ENCODE results near the gene DES. TPM values are rescaled to one million over a fixed set of nuclear protein-coding genes. Genes with fewer than 3 reads are reported as not detected.
"Not testable (repeated sequence)": the region's sequence is repeated elsewhere in the genome, so short reads cannot be mapped to it uniquely, and the experiment has no call there.

Gene DES
- total RNA-seq, 1 experiment from 2014 or later, result 18.8 TPM

DNA sequence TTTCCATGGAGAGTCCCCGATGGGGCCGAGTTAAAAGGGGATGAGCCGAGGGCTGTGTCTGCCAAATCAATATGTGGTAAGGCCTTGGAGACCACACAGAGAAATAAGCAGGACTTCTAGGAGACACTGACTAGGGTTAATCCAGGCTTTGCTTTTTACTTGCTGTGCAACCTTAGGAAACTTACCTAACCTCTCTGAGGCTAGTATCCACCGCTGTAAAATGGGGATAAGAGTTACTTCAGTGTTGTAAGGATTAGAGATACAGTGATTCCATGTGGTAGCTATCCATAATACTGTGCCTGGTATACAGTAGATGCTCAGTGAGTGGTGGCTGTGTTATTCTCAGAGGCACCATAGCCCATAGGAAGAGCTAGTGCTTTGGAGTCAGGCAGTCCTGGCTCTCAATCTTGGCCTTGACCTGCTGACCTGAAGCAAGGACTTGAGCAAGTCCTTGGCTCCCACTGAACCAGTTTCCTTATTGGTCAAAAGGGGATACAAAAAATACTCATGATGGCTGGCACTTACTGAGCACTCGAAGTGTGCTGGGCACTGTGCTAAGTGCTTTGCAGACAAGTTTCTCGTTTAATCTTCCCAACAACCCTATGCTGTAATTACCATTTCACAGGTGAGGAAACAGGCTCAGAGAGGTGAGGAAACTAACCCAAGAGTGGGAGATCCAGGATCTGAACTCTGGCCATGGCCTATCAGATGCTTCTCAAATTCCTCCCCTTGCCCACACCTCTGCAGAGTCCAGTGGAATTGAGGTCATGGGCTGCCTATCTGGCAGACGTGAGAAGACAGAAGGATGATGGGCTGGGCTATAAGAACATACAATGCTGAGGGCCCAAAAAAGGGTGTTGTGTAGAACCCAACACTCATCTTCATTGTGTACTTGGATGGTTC is 12.0 kb upstream of the DES start:
- no peak for DNase-seq
- Histone ChIP-seq H3K27me3 (ENCODE audit: control insufficient read depth, insufficient read depth, low read length) (no peaks in the 10 kb centered on the region), H3K36me3 (replicated peaks; ENCODE audit: control insufficient read depth, insufficient read depth, low read length) (no peaks in the 10 kb centered on the region), H3K4me3 (ENCODE audit: insufficient read depth, low read depth, low read length) (no peak overlapping the region)

DNA sequence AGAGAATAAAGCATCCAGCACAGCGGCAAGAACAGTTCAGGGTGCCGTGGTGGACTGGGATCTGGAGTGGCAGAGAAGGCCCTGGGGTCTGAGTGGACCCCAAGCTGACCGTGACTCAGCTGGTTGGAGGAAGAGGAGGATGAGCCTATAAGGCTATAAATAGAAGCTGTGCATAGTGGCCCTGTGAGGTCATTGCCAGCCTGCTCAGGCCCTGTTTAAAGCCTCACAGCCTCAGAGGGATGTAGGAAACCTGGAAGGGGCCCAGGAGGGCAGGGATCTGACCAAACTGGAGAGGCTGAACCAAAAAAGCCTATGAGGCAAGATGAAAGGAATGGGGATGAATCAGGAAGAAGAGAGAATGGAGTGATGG is 11.3 kb upstream of the DES start:
- Histone ChIP-seq H3K4me3 (ENCODE audit: insufficient read depth, low read depth, low read length) (no peak overlapping the region), H3K27me3 (ENCODE audit: control insufficient read depth, insufficient read depth, low read length) (no peaks in the 10 kb centered on the region), H3K36me3 (replicated peaks; ENCODE audit: control insufficient read depth, insufficient read depth, low read length) (no peaks in the 10 kb centered on the region)
- DNase-seq, result no peak

DNA sequence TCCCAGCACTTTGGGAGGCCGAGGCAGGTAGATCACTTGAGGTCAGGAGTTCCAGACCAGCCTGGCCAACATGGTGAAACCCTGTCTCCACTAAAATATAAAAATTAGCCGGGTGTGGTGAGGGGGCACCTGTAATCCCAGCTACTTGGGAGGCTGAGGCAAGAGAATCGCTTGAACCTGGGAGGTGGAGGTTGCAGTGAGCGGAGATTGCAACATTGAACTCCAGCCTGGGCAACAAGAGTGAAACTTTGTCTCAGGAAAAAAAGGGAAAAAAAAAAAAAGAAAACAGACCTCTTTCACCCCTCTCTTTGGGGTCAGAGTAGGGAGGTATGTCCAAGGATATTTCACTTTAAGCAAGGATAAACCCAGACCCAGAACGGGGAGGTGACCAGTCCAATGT is 10.8 kb upstream of the DES start:
- not testable (repeated sequence) for H3K27me3 ChIP-seq (ENCODE audit: control insufficient read depth, insufficient read depth, low read length); H3K4me3 ChIP-seq (ENCODE audit: insufficient read depth, low read depth, low read length); H3K36me3 ChIP-seq (replicated peaks; ENCODE audit: control insufficient read depth, insufficient read depth, low read length); DNase-seq

DNA sequence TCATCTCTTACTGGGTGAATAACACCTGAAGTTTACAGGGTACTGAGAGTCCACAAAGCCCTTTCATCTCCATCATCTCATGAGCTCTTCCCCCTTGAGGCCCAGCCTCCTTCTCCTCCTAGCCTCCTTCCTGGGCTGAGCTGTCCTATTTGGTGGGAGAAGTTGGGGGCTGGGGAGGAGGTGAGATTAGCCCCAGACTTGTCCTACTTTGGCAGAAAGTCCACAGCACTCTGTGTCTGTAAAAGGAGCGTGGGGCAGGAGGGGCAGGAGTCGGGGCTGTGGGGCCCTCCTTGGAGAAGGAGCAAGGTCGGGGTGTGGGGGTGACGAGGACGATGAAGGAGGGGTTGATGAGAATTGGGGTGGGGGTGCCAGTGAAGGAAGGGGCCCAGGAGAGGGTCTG is 10.0 kb upstream of the DES start:
- Histone ChIP-seq H3K4me3 (ENCODE audit: insufficient read depth, low read depth, low read length) (no peak overlapping the region), H3K27me3 (ENCODE audit: control insufficient read depth, insufficient read depth, low read length) (no peaks in the 10 kb centered on the region), H3K36me3 (replicated peaks; ENCODE audit: control insufficient read depth, insufficient read depth, low read length) (no peaks in the 10 kb centered on the region)
- peak; percentile 22 for DNase-seq

DNA sequence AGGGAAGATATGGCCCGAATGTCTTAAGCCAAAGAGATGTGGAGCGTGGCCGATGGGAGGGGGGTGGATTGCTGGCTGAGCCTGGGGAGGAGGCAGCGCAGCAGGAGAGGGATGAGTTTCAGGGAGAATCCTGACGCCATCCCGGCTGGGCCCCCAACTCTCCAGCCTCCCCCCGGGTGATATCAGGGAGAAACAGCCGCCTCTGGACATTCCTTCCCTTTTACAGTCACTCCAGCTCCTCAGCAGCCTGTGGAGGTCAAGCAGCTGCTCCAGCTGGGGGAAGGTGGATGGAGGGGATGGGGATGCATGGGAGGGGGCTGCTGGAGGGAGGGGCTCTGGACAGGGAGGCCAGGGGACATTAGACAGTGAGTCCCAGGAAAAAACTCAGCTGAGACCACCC is 9.5 kb upstream of the DES start:
- H3K27me3 ChIP-seq (ENCODE audit: control insufficient read depth, insufficient read depth, low read length), result no peaks in the 10 kb centered on the region
- DNase-seq, result no peak
- no peak overlapping the region for H3K4me3 ChIP-seq (ENCODE audit: insufficient read depth, low read depth, low read length)
- H3K36me3 ChIP-seq (replicated peaks; ENCODE audit: control insufficient read depth, insufficient read depth, low read length), result no peaks in the 10 kb centered on the region

DNA sequence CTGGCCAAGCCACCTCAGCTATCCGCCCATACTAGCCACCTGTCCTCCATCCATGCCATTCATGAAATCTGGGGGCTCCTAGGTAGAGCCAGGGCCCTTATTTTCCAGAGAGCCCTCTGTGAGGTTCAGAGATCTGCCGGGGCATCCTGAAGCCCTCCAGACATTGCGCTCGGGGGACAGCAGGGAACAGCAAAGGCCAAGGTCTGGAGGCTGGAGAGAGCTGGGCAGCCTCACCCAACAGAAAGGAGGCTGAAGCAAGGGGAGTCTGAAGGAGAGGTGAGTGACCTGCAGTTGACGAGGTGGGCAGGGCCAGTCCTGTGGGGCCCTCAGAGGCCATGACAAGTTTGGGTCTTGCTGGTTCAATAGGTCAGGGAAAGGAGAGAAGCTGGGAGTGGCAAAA is 8.6 kb upstream of the DES start:
- DNase-seq, result no peak

DNA sequence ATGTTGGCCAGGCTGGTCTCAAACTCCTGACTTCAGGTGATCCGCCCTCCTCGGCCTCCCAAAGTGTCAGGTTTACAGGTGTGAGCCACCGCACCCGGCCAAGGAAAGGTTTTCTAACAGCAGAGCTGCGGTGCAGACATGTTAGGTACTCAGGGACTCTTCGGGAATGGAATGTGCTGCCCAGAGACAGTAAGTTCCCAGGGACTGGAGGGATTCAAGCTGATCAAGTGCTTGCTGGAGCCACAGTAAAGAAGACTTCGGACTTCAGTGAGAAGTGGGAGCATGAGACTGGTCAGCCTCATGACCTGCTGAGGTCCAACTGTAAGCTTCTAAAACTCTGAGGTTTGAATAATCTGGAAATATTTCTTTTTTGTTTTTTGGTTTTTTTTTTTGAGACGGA is 7.8 kb upstream of the DES start:
- Histone ChIP-seq H3K27me3 (ENCODE audit: control insufficient read depth, insufficient read depth, low read length) (no peaks in the 10 kb centered on the region), H3K4me3 (ENCODE audit: insufficient read depth, low read depth, low read length) (no peak overlapping the region), H3K36me3 (replicated peaks; ENCODE audit: control insufficient read depth, insufficient read depth, low read length) (no peaks in the 10 kb centered on the region)
- peak; percentile 19 for DNase-seq

More for the DNA sequence above, 8.6 kb upstream of the DES start:
- H3K4me3 ChIP-seq (ENCODE audit: insufficient read depth, low read depth, low read length), result no peak overlapping the region
- H3K27me3 ChIP-seq (ENCODE audit: control insufficient read depth, insufficient read depth, low read length), result no peaks in the 10 kb centered on the region
- H3K36me3 ChIP-seq (replicated peaks; ENCODE audit: control insufficient read depth, insufficient read depth, low read length), result no peaks in the 10 kb centered on the region

DNA sequence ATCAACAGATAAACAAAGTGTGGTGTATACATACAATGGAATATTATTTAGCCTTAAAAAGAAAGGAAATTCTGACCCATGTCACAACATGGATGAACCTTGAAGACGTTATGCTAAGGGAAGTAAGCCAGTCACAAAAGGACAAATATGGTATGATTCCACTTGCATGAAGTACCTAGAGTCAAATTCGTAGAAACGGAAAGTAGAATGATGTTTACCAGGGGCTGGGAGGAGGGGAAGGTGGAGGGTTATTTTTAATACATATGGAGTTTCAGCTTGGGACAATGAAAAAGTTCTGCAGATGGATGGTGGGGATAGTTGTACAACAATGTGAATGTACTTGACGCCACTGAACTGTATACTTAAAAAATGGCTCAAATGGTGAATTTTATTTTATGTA is 3.3 kb upstream of the DES start:
- no peak for DNase-seq
- Histone ChIP-seq H3K27me3 (ENCODE audit: control insufficient read depth, insufficient read depth, low read length) (peaks cover 15% of the 10 kb centered on the region), H3K4me3 (ENCODE audit: insufficient read depth, low read depth, low read length) (no peak overlapping the region), H3K36me3 (replicated peaks; ENCODE audit: control insufficient read depth, insufficient read depth, low read length) (no peaks in the 10 kb centered on the region)

DNA sequence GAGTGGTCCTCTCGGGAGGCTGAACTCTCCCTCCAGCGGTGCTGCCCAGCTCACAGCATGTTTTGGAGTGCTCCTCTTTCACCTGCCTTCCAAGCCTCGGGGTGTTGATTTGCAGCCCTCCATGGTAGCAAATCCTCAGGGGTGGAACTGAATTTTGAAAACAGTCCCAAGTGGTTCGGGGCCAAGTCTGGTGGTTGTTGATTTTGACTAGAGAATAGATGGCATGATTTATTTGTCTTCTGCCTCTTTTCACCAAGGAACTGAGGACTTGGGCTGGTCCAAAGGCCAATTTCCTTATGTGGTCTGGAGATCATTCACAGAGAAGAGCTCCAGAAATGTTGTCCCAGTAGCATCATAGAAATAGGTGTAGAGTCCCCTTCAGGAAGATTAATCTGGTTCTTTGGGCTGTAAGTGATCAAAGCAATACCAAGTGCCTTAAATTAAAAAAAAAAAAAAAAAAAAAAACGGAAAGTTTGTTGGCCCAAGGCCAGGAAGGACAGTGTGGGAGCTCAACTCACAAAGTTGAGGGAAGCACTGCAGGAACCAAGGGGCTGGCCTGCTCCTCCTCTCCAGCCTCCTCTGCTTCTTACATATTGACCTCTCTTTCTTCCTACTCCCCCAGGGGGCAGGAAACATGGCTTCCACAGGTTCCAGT is 2.5 kb upstream of the DES start:
- peaks cover 17% of the 10 kb centered on the region for H3K27me3 ChIP-seq (ENCODE audit: control insufficient read depth, insufficient read depth, low read length)
- no peak overlapping the region for H3K4me3 ChIP-seq (ENCODE audit: insufficient read depth, low read depth, low read length)
- DNase-seq, result no peak
- H3K36me3 ChIP-seq (replicated peaks; ENCODE audit: control insufficient read depth, insufficient read depth, low read length), result no peaks in the 10 kb centered on the region

DNA sequence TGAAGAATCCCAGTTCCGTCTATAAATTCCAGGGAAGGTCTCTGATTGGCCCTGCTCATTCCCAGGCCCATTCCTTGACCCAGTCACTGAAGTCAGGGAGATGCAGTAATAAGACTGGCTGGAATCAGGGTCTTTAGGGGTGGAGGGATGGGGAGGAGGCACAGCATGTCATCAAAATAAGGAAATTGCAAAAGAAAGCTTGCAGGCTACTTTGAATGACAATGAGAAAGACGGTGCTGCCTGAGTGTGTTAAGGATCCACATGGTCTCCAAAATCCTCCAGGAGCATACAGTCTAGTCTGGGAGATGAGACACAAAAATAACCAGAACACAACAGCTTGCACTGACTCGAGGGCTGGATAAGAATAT is 2.0 kb upstream of the DES start:
- peak; percentile 71 for DNase-seq
- H3K36me3 ChIP-seq (replicated peaks; ENCODE audit: control insufficient read depth, insufficient read depth, low read length), result no peaks in the 10 kb centered on the region
- peaks cover 17% of the 10 kb centered on the region for H3K27me3 ChIP-seq (ENCODE audit: control insufficient read depth, insufficient read depth, low read length)
- no peak overlapping the region for H3K4me3 ChIP-seq (ENCODE audit: insufficient read depth, low read depth, low read length)

DNA sequence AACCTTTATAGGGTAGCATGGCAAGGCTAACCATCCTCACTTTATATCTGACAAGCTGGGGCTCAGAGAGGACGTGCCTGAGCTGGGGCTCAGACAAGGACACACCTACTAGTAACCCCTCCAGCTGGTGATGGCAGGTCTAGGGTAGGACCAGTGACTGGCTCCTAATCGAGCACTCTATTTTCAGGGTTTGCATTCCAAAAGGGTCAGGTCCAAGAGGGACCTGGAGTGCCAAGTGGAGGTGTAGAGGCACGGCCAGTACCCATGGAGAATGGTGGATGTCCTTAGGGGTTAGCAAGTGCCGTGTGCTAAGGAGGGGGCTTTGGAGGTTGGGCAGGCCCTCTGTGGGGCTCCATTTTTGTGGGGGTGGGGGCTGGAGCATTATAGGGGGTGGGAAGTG is 1.2 kb upstream of the DES start:
- no peak for DNase-seq
- Histone ChIP-seq H3K27me3 (ENCODE audit: control insufficient read depth, insufficient read depth, low read length) (peaks cover 17% of the 10 kb centered on the region), H3K36me3 (replicated peaks; ENCODE audit: control insufficient read depth, insufficient read depth, low read length) (no peaks in the 10 kb centered on the region)

DNA sequence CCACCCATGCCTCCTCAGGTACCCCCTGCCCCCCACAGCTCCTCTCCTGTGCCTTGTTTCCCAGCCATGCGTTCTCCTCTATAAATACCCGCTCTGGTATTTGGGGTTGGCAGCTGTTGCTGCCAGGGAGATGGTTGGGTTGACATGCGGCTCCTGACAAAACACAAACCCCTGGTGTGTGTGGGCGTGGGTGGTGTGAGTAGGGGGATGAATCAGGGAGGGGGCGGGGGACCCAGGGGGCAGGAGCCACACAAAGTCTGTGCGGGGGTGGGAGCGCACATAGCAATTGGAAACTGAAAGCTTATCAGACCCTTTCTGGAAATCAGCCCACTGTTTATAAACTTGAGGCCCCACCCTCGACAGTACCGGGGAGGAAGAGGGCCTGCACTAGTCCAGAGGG is 803 bp upstream of the DES start:
- Histone ChIP-seq H3K4me3 (ENCODE audit: insufficient read depth, low read depth, low read length) (no peak overlapping the region), H3K27me3 (ENCODE audit: control insufficient read depth, insufficient read depth, low read length) (peaks cover 17% of the 10 kb centered on the region), H3K36me3 (replicated peaks; ENCODE audit: control insufficient read depth, insufficient read depth, low read length) (no peaks in the 10 kb centered on the region)
- no peak for DNase-seq

More for the DNA sequence above, 1.2 kb upstream of the DES start:
- no peak overlapping the region for H3K4me3 ChIP-seq (ENCODE audit: insufficient read depth, low read depth, low read length)

DNA sequence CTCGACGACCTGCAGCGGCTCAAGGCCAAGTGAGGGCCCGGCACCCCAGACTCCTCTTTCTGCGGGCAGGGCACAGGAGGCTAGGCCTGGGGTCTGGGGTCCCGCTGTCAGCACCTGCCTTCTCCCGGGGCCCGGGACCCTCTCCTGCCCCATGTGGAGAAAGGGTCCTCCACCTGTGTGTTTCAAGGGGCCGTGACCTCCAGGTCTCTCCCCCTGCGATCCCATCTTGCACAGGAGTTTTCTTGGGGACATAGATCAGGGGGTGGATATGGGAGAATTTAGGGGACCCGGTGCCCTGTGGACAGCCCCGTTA is 791 bp downstream of the DES start:
- Histone ChIP-seq H3K4me3 (ENCODE audit: insufficient read depth, low read depth, low read length) (no peak overlapping the region), H3K27me3 (ENCODE audit: control insufficient read depth, insufficient read depth, low read length) (peaks cover 17% of the 10 kb centered on the region), H3K36me3 (replicated peaks; ENCODE audit: control insufficient read depth, insufficient read depth, low read length) (no peaks in the 10 kb centered on the region)
- DNase-seq, result no peak

DNA sequence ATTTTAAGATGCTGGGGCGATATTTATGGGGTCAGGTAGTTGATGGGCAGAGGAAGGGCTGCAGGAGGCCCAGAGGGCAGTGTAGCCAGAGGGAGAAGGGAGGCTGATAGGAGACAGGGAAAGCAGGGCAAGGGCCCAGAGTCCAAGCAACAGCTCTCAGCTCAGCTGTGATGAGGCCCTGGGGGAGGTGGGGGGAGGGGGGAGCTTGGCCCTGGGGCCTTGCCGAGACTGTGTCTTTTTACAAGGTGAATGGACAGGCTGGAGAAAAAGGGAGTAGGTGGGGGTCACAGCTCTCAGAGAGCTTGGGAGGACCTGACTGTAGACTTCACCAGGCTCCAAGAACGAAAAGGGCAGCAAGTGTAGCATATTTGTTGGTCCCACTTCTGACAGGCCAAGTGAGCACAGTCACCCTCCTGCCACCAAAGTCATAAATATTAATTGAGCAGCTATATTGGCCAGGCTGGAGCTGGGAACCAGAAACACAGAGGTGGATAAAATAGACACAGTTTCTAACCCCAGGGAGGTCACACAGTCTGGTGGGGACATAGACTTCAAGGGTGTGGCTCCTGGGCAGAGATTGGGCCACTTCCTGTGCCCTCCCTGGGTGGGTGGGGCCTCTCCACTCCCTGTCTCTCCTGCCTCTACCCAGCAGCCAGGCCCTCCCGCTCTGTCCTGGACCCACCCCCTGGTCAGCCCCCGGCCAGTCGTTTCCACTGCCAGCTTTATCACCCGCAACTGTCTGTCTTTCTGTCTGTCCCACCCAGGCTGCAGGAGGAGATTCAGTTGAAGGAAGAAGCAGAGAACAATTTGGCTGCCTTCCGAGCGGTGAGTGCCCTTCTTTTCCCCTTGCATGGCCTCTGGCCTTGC is 1.4 kb downstream of the DES start:
- peaks cover 17% of the 10 kb centered on the region for H3K27me3 ChIP-seq (ENCODE audit: control insufficient read depth, insufficient read depth, low read length)
- peak; percentile 60 for DNase-seq
- H3K4me3 ChIP-seq (ENCODE audit: insufficient read depth, low read depth, low read length), result no peak overlapping the region
- no peaks in the 10 kb centered on the region for H3K36me3 ChIP-seq (replicated peaks; ENCODE audit: control insufficient read depth, insufficient read depth, low read length)

DNA sequence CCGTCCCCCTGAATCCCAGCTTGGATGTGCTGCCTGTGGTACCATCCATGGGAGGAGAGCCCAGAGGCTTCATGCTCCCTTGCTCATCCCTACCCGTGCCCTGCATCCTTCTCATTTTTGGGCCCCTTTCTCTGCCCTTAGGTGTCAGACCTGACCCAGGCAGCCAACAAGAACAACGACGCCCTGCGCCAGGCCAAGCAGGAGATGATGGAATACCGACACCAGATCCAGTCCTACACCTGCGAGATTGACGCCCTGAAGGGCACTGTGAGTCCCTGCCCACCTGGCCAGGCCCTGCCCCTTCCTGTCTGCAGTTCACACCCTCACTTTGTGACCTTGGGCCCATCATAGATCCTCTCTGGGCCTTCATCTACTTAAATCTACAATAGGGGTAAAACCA is 2.5 kb downstream of the DES start:
- Histone ChIP-seq H3K27me3 (ENCODE audit: control insufficient read depth, insufficient read depth, low read length) (peaks cover 17% of the 10 kb centered on the region), H3K4me3 (ENCODE audit: insufficient read depth, low read depth, low read length) (no peak overlapping the region), H3K36me3 (replicated peaks; ENCODE audit: control insufficient read depth, insufficient read depth, low read length) (no peaks in the 10 kb centered on the region)
- DNase-seq, result no peak
